ENCODE data around the gene PANX2. TPM values are rescaled to one million over a fixed set of nuclear protein-coding genes. Genes with fewer than 3 reads are reported as not detected.

Gene PANX2
- total and polyA plus RNA-seq, 2 of the 4 experiments (the other 2 are of a cell fraction): 0.18 to 1.7 TPM

DNA sequence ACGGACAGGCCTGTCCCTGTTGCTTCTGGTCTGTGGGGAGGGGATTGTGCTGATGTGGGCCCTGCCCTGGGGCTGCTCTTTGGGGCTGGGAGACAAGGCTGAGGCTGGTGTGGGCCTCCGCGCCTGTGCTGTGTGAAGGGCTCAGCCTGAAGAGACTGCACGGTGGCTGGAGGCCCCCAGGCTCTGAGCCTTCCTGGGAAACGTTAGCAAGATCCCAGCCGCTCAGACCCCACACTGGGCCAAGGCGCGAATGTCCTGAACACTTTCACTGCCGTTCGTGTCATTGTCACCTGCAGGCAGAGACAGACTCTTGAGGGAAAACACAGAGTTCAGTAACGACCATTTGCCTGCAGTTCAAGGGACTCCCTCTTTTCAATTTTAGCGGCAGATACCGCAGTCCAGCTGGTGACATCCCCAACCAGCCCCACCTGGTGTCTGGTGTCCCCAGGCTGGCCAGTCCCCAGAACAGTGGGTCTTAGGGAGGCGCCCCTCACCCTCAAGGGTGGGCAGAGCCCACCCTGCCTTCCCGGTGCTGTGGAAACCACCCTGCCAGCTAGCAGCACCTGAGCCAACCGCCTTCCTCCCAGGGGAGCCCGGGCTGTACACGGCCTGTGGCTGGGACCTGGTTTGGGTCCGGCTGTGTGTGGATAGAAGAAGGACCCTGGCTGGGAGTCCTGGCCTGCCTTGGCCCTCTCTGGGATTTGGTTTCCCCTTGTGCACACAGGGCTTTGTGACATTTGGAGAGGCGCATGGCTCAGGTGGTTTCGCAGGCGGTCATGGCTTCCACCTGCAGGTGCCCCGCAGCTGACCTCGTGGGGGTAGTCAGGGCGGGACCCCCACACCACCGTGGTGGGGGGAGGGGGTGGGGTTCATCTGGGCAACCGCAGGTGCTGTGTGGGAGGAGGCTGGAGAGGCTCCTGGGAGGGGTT lies 5.7 kb downstream of the PANX2 start:
- Histone ChIP-seq H3K9me1 (ENCODE audit: insufficient read depth, low read length) (no peaks in the 10 kb centered on the region), H3K4me1 (ENCODE audit: control insufficient read depth, insufficient read depth, low read length) (no peaks in the 10 kb centered on the region), H2BK15ac (ENCODE audit: low read depth, low read length) (no peak overlapping the region), H3K4me2 (ENCODE audit: low read depth, low read length) (no peak overlapping the region), H4K8ac (ENCODE audit: low read depth in 2 of 2, low read length in 2 of 2) (no peak overlapping the region), H2BK120ac (ENCODE audit: low read depth, low read length) (no peak overlapping the region), H3K4ac (ENCODE audit: low read depth, low read length) (no peak overlapping the region), H3K56ac (ENCODE audit: extremely low read depth, insufficient read depth, low read length) (no peak overlapping the region), H3K79me1 (ENCODE audit: low read depth in 1 of 2, low read length in 2 of 2) (no peaks in the 10 kb centered on the region), H3K23ac (ENCODE audit: low read depth, low read length) (no peak overlapping the region), H2AFZ (replicated peaks; ENCODE audit: low read length, poor library complexity) (no peak overlapping the region), H3K36me3 (ENCODE audit: control insufficient read depth, insufficient read depth, low read length) (peaks cover 2% of the 10 kb centered on the region; the same call in 1 of the 2 replicates), H2AK9ac (replicated peaks; ENCODE audit: low read depth, low read length, poor library complexity) (no peak overlapping the region), H3K27me3 (ENCODE audit: control insufficient read depth, insufficient read depth, low read length) (peaks cover 8% of the 10 kb centered on the region; the same call in 1 of the 2 replicates), H3K27ac (ENCODE audit: insufficient read depth, low read length) (no peak overlapping the region), H2BK20ac (ENCODE audit: low read depth, low read length) (no peak overlapping the region), H2AK5ac (ENCODE audit: low read depth, low read length) (no peak overlapping the region), H3K9ac (ENCODE audit: low read depth, low read length) (no peak overlapping the region), H3K9me3 (ENCODE audit: control insufficient read depth, insufficient read depth, low read length) (no peaks in the 10 kb centered on the region), H4K5ac (ENCODE audit: low read depth, low read length) (no peak overlapping the region), H3K4me3 (ENCODE audit: insufficient read depth, low read depth, low read length) (no peak overlapping the region), H2BK5ac (ENCODE audit: low read depth, low read length, poor library complexity, severe bottlenecking) (no peak overlapping the region), H3K18ac (ENCODE audit: low read depth, low read length) (no peak overlapping the region), H3K14ac (replicated peaks; ENCODE audit: low read depth, low read length) (no peak overlapping the region), H4K20me1 (ENCODE audit: insufficient read depth, low read length) (no peaks in the 10 kb centered on the region), H4K91ac (ENCODE audit: insufficient read depth, low read depth, low read length) (no peak overlapping the region)
- intact Hi-C loops (cut with micrococcal nuclease) (no loop called here), dilution Hi-C loops (cut with HindIII; ENCODE audit: low sequenced_read_pairs, unreplicated experiment) (no loop called here), in situ Hi-C loops (cut with MboI; ENCODE audit: low sequenced_read_pairs) (no loop called here)
- WGBS, 2 experiments (ENCODE audit: extremely low coverage in 2 of 2, insufficient read length in 1 of 2): 64% methylated on average over 10 of the region's 27 CpGs; no CpG with 5 or more reads in 1 of the 2 experiments
- ChIA-PET POLR2A (ENCODE audit: unreplicated experiment) (interaction anchor here (0.6 kb wide), 1 partner anchor 20 kb away, joined by 3 read pairs; no protein-coding TSS in a partner anchor), CTCF (no interaction called here)
- no TSS peak for BruUV-seq (replicated peaks)
- TF ChIP-seq MAZ (IDR thresholded peaks at IDR 0.05; ENCODE audit: borderline replicate concordance, low read depth, low read length): no peak
- no peak for TF ChIP-seq MAFK (IDR thresholded peaks at IDR 0.05; ENCODE audit: low read depth, low read length)
- no peak for TF ChIP-seq ELK1 (IDR thresholded peaks at IDR 0.05; ENCODE audit: borderline replicate concordance, low read depth, low read length)
- TF ChIP-seq NFE2L2 (IDR thresholded peaks at IDR 0.05; ENCODE audit: low read depth, low read length): no peak
- no peak for TF ChIP-seq CEBPB (IDR thresholded peaks at IDR 0.05; ENCODE audit: low read depth, low read length)
- TF ChIP-seq SMC3 (IDR thresholded peaks at IDR 0.05; ENCODE audit: low read depth, low read length): no peak
- ATAC-seq (ENCODE audit: low read depth) (no peak), DNase-seq (no peak)

Data from IMR-90 (cell line).